Omental fat pad (tissue), 4 donors: ENCODE measurements around the gene MAMDC4. TPM values are rescaled to one million over a fixed set of nuclear protein-coding genes. Genes with fewer than 3 reads are reported as not detected.

Experiments used
- ATAC-seq: fragments of 150-250 bp; one replicate; pipeline ENCODE4 v1.9.1; 2016; ENCODE audit warnings: mild to moderate bottlenecking, moderate library complexity; ENCODE audit not compliant: low FRiP score
- DNase-seq: peaks from one replicate; pipeline ENCODE4 v3.0.0-alpha.2; 2019; ENCODE audit warnings: low spot score
- CTCF ChIP-seq, 3 donors: fragments of 450-650 bp; IDR thresholded peaks; one replicate each; pipeline ENCODE4 v1.5.1; 2016 to 2017; ENCODE audit warnings: antibody characterized with exemption in 3 of 3, mild to moderate bottlenecking in 3 of 3, moderate library complexity in 2 of 3
- total RNA-seq, 4 donors: library from RNA; depleted of rRNA; stranded (reverse); fragments of >200 nt; gene quantifications; one replicate each; pipeline ENCODE4 v1.1.0, GENCODE V29; 2016

Gene MAMDC4
- total RNA-seq, 4 donors from 2014 or later: 1.4 to 3.9 (median 1.7) TPM

- DNase-seq (no peak), ATAC-seq (peak; percentile 76)
- no peak for TF ChIP-seq CTCF (IDR thresholded peaks at IDR 0.05)
Measured at GRCh38 chr9:136820971-136821825, 30.9 kb upstream of the MAMDC4 start.

GRCh38 chr9:136821826-136822544, 30.2 kb upstream of the MAMDC4 start:
- TF ChIP-seq CTCF (IDR thresholded peaks at IDR 0.05): no peak
- ATAC-seq (no peak), DNase-seq (no peak)

- DNase-seq (no peak), ATAC-seq (no peak)
- TF ChIP-seq CTCF (IDR thresholded peaks at IDR 0.05): no peak
Measured at GRCh38 chr9:136823136-136824046, 28.8 kb upstream of the MAMDC4 start.

GRCh38 chr9:136824496-136825225, 27.5 kb upstream of the MAMDC4 start:
- DNase-seq (no peak), ATAC-seq (no peak)
- no peak for TF ChIP-seq CTCF (IDR thresholded peaks at IDR 0.05)

- DNase-seq: no peak
- no peak for TF ChIP-seq CTCF (IDR thresholded peaks at IDR 0.05)
- ATAC-seq: no peak
Measured at GRCh38 chr9:136825295-136826187, 26.6 kb upstream of the MAMDC4 start.
